Fibroblast of the conjunctiva (primary cell): ENCODE data around the gene OSBP2.

Source experiments
- DNase-seq: peaks from one replicate; pipeline ENCODE4 v3.0.0-alpha.2; 2010; ENCODE audit warnings: low read depth

Gene OSBP2

DNA sequence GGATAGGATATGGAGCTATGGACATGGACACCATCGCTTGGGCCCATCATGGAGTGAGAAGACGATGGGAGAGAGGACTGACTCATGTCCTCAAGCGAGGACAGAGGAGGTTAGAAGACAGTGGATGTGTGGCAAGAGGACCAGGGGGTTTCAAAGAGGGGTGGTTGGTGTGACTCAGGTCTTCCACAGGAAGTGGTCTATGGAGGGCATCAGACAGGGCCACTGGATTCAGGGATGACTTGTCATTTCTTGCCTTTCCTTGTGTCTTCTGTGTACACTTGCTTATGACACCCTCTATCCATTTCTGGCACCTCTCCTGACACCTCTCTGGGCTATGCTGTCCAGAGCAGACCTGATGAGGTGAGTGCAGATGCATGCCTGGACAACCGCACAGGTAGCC is 115.4 kb downstream of the OSBP2 start:
- DNase-seq: no peak

DNA sequence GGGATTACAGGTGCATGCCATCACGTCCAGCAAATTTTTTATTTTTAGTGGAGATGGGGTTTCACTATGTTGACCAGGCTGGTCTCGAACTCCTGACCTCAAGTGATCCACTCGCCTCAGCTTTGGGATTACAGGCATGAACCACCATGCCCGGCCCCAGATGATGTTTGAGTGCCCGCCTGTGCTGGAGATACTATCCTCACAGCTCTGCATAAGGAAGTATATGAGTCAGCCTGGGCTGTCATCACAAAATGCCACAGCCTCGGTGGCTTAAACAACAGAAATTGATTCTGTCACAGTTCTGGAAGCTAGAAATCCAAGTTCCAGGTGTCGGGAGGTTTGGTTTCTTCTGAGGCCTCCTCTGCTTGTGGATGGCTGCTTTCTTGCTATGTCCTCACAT is 119.3 kb downstream of the OSBP2 start:
- DNase-seq: no peak

DNA sequence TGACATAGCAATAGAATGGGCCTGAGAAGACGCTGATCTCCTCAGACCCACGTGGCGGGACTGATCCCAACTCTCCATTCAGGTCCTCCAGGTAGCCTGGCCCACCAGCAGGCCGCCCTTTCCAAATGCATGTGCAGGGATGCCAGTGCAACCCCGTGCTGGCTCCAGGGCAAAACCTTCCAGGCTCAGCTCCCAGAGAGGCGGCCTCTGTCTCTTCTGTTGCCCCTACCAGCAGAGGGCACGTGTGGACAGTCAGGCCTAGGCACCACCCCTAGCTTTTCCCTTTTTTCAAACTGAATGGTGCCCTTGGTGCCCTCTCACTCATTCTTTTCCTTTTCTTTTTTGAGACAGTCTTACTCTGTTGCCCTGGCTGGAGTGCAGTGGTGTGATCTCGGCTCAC is 121.7 kb downstream of the OSBP2 start:
- DNase-seq: no peak

DNA sequence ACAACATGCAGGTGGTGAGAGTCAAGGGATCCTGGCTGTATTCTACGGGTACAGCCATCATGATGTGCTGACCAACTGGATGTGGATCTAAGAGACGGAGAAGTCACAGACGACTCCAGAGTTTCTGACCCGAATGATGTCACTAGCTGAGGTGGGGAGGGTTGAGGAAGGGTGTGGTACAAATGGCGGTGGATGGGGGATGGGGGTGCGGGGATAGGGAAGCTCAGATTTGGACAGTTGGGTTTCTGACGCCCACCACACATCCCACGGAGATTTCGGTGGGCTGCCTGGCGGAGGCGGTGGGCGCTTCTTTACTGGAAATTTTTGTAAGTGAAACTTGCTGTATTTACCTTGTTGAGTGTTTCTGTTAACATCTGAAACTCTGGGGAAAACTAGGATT is 126.7 kb downstream of the OSBP2 start:
- no peak for DNase-seq

DNA sequence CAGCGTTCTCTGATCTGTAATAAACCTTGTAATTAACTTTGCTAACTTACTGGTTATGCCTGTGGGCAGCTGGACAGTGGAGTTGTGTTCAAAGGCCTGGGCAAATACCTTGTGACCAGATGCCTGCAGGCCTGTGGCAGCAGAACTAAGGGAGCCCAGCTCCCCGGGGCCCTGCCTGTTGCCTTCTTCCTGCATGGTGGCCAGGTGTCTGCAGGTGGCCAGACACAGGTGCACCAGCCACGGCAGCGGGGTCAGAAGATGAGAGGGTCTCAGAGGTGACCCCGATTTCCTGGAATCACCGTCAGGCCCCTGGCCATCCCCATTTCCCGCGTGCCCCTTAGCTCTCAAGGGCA is 127.2 kb downstream of the OSBP2 start:
- DNase-seq: no peak

DNA sequence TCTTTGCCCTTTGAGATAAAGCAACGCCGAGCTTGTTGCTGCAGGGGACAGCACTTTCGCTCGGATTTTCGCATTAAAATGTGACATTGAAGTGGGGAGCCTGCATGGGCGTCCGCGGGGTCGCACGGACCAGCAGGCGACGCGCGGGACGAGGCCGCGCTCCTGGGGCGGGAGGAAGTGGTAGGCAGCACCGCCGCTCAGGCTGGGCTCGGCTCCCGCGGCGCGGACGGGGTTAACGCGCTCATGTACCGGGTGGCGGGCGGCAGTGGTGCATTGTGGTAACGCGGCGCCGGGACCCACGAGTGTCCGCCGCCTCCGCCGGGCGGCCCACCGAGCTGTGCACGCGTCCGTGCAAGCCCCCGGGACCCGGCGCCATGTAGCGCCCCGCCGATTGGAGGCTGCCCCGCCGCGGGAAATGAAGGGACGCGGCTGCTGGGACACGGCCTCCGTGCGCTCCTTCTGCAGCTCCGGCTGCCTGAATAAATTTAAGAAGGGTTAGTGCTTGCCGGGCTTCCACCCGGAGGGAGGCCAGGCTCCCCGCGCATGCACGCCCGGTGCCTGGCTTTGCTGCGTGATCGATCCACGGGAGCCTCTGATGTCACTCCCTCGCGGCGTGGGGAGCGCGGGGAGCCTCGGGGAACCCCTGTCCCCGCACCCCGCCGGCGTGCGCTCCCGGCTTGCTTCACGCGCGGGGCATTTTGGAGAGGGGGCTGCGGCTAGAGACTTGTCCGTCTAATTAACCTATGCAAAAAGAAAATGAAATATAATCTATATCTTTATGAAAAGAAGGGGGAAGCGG is 127.7 kb downstream of the OSBP2 start:
- DNase-seq: no peak

DNA sequence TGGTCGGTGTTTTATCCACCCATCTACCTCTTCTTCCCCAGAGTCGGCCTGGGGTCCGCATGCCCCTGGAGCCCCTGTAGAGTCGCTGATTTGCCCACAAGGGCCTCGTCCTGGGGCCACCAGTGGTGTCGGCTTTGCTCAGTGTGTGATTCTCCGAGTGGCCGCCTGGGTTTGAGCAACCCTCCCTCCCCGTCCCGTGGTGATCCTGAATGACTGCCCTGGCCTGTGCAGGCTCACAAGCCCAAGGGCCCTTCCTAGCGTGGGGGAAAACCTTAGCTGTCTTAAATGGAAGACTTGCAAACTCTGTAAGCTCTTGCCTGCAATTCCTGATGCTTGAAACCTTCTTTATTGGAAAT is 128.3 kb downstream of the OSBP2 start:
- DNase-seq: no peak

DNA sequence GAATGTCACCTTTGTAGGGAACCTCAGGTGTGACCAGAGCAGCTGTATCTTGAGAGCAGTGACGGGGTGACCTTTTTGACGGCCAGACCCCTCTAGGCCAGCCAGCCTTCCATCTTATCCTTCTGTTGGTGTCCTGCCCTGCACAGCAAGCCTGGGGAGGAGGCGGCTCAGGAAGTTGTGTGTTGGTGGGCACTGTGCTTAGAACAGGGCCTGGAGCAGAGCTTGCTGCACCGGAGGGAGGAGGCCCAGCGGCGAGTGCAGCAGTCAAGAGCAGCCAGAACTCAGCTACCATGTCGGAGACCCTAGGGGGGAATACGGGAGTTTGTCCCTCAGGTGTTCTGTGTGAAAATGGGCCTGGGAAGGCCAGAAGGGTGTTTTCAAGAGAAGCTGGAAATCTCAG is 129.4 kb downstream of the OSBP2 start:
- no peak for DNase-seq

DNA sequence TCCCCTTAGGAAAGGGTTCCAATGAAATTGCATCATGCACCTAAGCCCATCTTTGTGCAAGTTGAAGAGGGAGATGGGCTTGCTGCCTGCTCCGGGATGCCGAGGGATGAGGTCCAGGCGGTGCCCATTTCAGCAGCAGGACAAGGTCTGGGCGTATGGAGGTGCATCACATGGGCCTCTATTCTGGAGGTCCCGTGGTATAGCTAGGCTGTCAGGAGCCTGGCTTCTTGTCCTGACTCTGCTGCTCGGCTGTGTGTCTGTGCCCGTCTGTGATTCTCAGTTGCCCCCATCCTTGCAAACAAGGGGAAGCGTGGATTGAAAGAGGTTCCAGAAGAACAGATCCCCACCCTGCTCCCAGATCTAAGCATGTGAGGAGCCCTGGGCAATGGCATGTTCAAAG is 130.0 kb downstream of the OSBP2 start:
- no peak for DNase-seq

DNA sequence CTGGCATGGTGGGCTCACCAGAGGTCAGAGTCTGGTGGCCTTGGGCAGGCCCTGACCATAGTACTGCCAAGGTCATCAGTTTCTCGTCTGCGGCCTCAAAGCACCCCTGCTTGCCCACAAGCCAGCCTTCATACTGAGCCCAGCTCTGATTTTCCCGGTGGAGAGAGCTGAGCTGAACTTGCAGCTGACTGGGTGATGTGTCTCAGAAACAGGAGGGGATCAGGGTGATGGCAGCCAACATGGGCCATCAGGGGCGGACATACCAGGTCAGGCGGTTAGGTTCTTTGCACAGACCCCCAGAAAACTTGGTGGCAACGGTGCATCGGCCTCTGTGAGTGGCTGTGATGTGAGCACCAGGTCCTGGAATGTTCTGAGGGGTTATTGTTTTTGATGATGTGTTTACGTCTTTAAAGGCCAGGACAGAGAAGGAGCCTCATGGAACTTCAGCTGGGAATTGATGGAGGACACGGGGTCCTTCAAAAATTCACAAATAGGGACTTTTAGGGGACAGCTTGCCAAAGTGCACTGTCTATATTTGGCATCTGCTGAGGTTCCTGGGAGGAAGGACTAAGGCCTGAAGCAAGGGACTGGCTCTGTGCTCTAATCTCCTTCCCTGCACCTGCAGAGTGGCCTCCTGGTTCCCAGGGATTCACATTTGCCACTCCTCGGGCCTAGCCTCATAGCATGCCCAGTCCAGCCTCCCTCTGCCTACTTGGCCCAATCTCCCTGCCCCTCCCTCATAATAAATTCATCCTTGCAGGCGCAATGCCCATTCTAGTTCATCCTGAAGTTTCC is 131.2 kb downstream of the OSBP2 start:
- DNase-seq: no peak

DNA sequence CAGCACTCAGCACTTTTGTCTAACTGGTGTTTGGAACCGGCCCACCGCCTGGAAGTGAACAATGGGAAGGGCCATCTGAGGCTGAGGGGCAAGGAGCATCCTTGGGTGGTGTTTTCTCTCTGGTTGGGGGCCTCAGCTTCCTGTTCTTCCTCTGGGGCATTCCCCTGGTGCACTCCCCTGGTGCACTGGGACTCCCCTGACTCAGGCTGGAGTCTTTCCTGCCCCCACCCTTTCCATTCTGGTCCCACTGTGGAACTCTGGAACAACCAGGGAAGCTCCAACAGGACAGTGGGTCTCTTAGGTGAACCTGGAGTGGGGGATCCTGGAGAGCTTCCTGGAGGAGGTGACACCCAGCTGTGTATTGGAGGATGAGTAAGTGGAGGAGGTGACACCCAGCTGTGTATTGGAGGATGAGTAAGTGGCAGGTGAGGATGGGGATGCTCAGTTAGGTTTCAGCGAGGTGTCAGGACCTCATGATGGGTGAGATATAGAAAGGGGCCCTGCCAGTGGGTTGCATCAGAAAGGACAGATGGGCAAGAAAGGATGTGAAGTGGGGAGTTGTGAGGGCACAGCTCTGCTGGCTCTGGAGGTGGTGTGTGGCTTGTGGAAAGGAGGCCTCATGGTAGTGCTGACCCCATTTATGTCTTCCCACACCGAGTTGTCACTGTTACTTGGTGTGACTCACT is 132.1 kb downstream of the OSBP2 start:
- no peak for DNase-seq

DNA sequence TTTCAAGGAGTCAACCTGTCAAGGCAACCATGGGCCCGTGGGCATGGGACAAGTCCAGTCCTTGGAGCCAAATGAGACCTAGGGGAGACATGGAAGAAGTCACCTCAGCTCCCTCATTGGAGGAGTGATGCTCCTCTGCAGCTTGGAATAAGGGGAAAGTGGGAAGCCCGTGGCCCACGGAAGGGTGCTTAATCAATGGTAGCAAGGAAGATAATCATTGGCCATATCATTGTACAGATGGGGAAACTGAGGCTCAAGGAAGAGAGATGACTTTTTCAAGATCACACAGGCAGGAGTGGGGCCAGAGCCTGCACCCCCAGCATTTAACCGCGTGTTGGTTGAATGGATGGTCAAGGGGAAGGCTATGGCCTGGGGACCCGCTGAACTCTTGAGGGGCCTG is 133.0 kb downstream of the OSBP2 start:
- no peak for DNase-seq

DNA sequence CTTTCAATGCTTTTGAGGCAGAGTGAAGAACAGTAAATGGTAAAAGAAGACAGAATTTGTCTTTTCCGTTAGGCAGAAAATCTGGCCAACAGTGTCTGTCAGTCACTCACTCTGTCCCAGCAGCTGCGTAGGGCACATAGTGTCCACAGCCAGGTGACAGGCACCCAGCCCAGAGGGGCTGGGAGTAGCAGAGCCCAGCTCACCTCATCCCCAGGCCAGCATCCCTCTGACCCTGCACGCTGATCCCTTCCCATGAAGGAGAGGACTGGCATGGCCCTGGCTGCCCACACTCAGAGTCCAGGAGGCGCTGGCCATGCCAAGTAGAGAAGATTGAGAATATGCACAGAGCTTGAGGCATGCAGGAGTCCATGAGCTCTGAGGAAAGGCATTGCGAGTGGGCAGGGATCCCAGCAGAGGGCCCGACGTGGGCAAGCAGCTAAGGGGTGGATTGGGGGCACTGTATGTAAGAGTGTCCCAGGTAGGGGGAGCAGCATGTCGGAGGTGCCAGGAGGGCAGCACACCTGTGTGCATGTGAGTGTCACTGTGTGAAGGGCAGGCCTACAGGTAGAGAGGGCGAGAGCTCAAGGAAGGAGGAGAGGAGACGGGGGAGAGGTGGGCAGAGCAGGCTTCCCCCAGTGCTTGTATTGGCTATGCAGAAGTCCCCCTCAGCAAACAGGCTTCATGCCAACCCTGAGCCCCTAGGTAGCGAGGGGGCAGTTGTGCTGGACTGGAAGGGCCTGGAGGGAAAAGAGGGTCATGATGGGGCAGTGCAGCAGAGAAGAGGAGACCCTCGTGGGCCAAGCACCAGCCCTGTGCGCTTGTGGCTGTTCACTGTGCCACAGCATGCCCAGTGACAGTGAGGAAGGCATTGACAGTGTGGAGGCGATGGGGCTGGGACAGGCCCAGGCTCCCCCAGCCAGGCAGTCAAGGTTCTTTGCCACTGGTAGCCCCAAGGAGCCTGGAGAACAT is 133.8 kb downstream of the OSBP2 start:
- no peak for DNase-seq

DNA sequence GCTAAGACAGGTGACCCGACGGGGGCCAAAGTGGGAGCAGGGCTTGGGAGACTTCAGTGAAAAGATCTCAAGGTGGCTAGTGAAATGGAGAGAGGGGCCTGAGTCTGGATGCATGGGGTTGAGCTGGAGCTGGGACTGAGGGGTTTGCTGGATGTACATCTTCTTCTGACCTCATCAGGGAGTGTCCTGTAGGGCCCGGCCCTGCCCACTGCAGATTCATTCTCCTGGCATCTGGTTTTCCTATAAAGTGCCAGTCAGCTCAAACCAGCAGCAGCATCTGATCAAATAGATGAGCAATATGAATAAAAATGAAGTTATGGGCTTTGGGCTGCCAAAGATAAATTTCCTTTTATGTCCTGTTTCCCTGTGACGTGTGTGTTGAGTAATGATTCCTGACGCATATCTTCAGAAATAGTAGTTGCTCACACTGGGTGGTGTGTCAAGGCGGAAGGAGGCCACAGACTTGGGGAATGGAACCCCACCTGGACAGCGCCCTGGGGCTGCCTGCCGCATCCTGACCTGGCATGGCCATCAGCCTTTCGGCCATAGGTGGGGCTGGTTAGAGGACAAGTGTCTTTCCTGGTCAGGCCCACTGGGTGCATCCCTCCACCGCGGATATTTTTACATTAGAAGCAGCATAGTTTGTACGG is 135.4 kb downstream of the OSBP2 start:
- DNase-seq: peak; percentile 75

DNA sequence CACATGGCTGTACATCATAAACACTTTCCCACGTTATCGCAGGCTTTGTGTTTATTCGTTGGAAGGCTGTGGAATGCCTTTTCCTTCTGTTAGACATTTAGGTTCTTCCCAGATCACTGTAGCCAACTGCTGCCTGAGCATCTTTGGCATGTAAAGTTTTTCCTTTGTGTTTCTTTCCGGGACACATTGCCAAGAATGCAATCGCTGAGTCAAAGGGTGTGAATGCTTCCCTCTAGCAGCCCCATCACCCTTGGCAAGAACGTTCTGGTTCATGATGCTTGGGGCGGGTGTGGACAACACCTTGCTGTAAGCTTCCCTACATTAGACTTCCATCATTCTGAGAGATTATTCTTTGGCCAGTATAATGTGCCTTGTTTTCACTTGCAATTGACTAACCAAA is 136.2 kb downstream of the OSBP2 start:
- peak; percentile 80 for DNase-seq

DNA sequence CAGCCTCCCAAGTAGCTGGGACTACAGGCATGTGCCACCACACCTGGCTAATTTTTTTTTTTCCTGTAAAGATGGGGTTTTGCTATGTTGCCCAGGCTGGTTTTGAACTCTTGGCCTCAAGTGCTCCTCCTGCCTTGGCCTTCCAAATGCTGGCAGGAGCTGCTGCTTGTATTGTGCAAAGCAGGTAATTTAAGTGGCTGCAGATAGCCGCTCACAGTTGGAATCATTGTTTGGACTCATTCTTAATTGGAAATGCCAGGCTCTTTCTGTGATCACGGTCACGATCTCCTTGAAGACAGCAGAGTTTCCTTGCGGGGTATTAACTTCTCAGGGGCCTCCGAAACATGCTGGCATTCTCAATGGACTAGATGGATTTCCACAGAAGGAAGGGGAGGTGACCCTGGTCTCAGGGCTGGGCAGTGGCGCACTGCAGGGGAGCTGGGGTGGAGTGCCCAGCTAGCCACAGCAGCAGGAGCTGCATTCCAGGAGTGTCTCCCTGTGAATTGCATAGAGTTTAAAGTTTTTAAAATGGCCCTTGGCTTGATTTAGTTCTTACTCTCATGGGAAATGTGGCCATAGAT is 137.8 kb downstream of the OSBP2 start:
- DNase-seq: no peak

DNA sequence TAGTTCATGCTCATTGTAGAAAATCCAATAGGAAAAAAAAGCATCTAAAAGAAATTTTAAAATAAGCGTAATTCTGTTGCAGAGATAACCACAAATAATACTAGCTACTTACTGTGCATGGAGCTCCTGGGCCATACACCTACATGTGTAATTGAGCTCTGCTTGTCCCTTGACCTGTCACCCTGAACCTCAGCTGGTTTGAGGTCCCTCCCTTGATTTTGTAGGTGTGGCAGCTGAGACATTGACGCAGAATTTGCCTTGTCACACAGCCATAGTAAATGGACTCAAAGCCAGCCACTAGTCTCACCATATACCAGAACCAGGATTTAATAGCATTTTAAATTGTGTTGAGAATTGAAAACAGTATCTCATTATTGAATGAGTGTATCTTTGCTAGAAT is 138.6 kb downstream of the OSBP2 start:
- DNase-seq: no peak

DNA sequence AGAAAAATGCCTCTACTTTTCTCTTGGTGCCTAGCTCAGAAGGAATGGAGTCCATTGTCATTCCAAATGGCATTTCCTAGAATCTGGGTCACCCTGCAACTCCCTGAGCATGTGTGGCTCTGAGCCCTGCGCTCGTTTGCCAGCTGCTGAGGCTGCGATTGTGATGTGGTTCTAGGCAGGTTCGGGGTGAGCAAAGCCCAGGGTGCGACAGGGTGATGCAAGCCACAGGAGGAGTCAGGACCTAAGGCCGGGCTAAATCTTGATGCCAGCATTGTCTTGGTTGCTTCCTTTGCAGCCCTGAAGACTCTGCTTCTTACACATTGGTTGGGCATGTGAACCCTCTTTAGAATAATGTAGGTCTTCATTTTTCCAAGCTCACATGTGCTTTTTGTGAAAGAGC is 142.9 kb downstream of the OSBP2 start:
- DNase-seq: no peak

DNA sequence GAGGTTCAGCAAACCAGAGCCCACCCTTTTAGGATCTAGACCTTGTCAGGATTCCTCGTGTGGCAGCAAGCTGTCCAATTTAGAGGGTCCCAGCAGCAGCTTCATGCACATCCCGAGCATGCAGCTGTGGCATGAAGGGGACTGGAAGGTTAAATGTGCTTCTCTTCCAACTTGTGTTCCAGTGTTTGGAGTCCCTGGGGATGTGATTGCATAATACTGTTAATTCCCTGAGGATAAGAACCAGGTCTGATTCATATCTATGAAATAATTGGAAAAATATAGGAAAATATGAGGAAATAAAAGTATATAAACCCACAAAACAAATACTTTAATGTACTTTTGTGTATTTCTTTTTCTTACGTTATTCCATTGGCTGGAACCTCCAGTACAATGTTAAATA is 143.4 kb downstream of the OSBP2 start:
- DNase-seq: no peak

DNA sequence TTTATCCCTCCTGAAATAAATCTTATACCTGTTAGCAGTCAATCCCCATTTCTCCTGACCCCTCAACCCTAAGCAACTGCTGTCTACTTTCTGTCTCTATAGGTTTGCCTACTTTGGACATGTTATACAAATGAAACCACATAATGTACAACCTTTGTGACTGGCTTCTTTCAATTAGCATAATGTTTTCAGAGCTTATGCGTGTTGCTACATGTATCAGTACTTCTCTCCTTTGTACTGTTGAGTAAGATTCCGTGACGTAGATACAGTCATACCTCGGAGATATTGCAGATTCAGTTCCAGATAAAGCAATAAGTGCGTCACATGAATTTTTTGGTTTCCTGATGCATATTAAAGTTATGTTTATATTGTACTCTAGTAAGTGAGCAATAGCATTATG is 146.6 kb downstream of the OSBP2 start:
- DNase-seq: no peak

DNA sequence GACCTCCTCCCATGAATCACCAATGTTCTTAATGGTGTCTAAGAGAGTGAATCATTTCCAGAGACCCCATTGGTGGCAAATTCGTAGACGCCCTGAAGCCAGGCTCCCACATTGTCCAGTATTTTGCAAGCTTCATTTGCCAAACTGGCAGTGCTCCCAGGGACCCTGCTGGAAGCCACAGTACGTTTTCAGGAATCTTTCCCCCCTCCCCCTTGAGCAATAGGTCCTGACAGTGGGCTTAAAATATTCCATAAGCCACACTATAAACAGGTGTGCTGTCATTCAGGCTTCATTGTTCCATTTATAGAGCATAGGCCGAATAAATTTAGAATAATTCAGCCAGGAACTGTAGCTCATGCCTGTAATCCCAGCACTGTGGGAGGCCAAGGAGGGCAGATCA is 148.6 kb downstream of the OSBP2 start:
- peak; percentile 5 for DNase-seq
